ENCODE data around the gene IDH1. TPM values are rescaled to one million over a fixed set of nuclear protein-coding genes. Genes with fewer than 3 reads are reported as not detected.

IDH1 gene
- total RNA-seq, 2 experiments from 2014 or later = 19.0 to 19.7 TPM

DNA sequence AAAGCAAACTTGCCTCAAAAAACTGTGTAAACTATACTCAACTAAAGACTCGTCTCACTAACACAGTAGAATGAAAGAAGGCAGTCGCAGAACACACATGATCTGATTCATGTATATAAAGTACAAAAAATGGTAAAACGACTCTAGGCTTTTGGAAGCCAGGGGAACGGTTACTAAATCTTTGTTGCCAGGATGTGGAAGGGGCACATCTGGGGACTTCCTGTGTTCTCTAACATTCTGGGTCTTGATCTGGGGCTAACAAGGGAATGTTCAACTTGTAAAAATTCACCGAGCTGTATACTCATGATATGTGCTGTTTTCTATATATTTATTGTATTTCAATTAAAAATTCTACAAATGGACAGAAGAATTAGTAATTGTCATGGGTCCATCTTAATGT lies 50.7 kb downstream of the IDH1 start:
- TF ChIP-seq CTCF (IDR thresholded peaks at IDR 0.05) = no peak
- ChIA-PET POLR2A (no interaction called here), CTCF (interaction anchor here (1.0 kb wide), 1 partner anchor 29 kb away, joined by 6 read pairs; no protein-coding TSS in a partner anchor)
- Mint-ChIP-seq H3K27ac (no peak overlapping the region), H3K4me3 (no peak overlapping the region), H3K4me1 (ENCODE audit: low read depth) (peaks cover 4% of the 10 kb centered on the region), H3K9me3 (no peaks in the 10 kb centered on the region), H3K36me3 (ENCODE audit: low read depth) (no peaks in the 10 kb centered on the region), H3K27me3 (no peaks in the 10 kb centered on the region)
- intact Hi-C loops (cut with micrococcal nuclease) = no loop called here
- no peak for DNase-seq
- no peak for ATAC-seq

DNA sequence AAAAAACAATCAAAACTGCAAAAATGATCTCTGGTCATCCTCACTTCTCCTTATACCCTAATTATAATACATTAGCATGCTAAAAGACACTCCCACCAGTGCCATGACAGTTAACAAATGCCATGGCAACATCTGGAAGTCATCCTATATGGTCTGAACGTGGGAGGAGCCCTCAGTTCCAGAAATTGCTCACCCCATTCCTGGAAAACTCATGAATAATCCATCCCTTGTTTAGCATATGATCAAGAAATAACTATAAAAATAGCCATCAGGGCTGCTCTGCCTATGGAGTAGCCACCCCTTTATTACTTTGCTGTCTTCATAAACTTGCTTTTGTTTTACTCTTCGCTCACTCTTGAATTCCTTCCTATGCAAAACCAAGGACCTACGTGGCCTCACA lies 59.3 kb downstream of the IDH1 start:
- H3K9me3 Mint-ChIP-seq = no peaks in the 10 kb centered on the region
- H3K27me3 Mint-ChIP-seq = no peaks in the 10 kb centered on the region
- TF ChIP-seq CTCF (IDR thresholded peaks at IDR 0.05) = no peak
- intact Hi-C loops (cut with micrococcal nuclease) = no loop called here
- no peak for ATAC-seq
- no peak overlapping the region for H3K4me3 Mint-ChIP-seq
- POLR2A ChIA-PET = no interaction called here
- no peak overlapping the region for H3K27ac Mint-ChIP-seq
- no peaks in the 10 kb centered on the region for H3K4me1 Mint-ChIP-seq (ENCODE audit: low read depth)
- CTCF ChIA-PET = no interaction called here
- no peak for DNase-seq
- H3K36me3 Mint-ChIP-seq (ENCODE audit: low read depth) = no peaks in the 10 kb centered on the region

- no peaks in the 10 kb centered on the region for H3K9me3 Mint-ChIP-seq
- no peaks in the 10 kb centered on the region for H3K27me3 Mint-ChIP-seq
- H3K4me3 Mint-ChIP-seq = no peak overlapping the region
- intact Hi-C loops (cut with micrococcal nuclease) = no loop called here
- H3K36me3 Mint-ChIP-seq (ENCODE audit: low read depth) = no peaks in the 10 kb centered on the region
- ChIA-PET CTCF (interaction anchor here (1.3 kb wide), 1 partner anchor 17 kb away, joined by 7 read pairs; no protein-coding TSS in a partner anchor), POLR2A (interaction anchor here (0.7 kb wide), 1 partner anchor 14 kb away, joined by 3 read pairs; no protein-coding TSS in a partner anchor)
- ATAC-seq (no peak), DNase-seq (no peak)
- H3K4me1 Mint-ChIP-seq (ENCODE audit: low read depth) = no peaks in the 10 kb centered on the region
- no peak overlapping the region for H3K27ac Mint-ChIP-seq
- no peak for TF ChIP-seq CTCF (IDR thresholded peaks at IDR 0.05)
Observed at GRCh38 chr2:208192611-208193236, 62.1 kb downstream of the IDH1 start.

- POLR2A ChIA-PET = no interaction called here
- Mint-ChIP-seq H3K27me3 (no peaks in the 10 kb centered on the region), H3K9me3 (no peaks in the 10 kb centered on the region), H3K27ac (no peak within 1 kb of the TSS), H3K4me1 (ENCODE audit: low read depth) (no peaks in the 10 kb centered on the region), H3K4me3 (no peak within 1 kb of the TSS), H3K36me3 (ENCODE audit: low read depth) (no peaks in the 10 kb centered on the region)
- ATAC-seq (no peak), DNase-seq (no peak)
- CTCF ChIA-PET = interaction anchor here (1.1 kb wide), 1 partner anchor 15 kb away, joined by 5 read pairs; no protein-coding TSS in a partner anchor
- intact Hi-C loops (cut with micrococcal nuclease) = no loop called here
- TF ChIP-seq CTCF (IDR thresholded peaks at IDR 0.05) = no peak
Observed at GRCh38 chr2:208189810-208190503, 64.9 kb downstream of the IDH1 start, which contains the start of gene C2orf80. Gene C2orf80 (minus strand): TSS chr2:208190030. CDS start chr2:208186986, 3,044 bp downstream.

Data from activated CD8-positive, alpha-beta T cell treated with anti-CD3 and anti-CD28 coated beads for 36 hours (primary cell).